Right lung (tissue), 5 donors: ENCODE measurements around the gene MAMDC4. TPM values are rescaled to one million over a fixed set of nuclear protein-coding genes. Genes with fewer than 3 reads are reported as not detected.
A peak's percentile ranks its signal among the peaks of the same experiment; 100 is the strongest.
"Not testable (repeated sequence)": the region's sequence is repeated elsewhere in the genome, so short reads cannot be mapped to it uniquely, and the experiment has no call there.

Experiments used
- DNase-seq, 2 donors: peaks; one replicate each; pipeline ENCODE4 v3.0.0-alpha.2; 2013
- polyA plus RNA-seq, 5 donors: library from polyadenylated mRNA; unstranded; fragments of 120-200 nt; gene quantifications; one replicate each; pipeline versions ENCODE4 v1.2.1 to v1.2.3, GENCODE V29; 2013; ENCODE audit warnings: inconsistent platforms in 1 of 5, low replicate concordance in 1 of 5; ENCODE audit not compliant: insufficient read length in 5 of 5, insufficient read depth in 1 of 5

The MAMDC4 gene
- polyA plus RNA-seq, 5 donors = 4.5 to 9.5 (median 6.7) TPM

DNA sequence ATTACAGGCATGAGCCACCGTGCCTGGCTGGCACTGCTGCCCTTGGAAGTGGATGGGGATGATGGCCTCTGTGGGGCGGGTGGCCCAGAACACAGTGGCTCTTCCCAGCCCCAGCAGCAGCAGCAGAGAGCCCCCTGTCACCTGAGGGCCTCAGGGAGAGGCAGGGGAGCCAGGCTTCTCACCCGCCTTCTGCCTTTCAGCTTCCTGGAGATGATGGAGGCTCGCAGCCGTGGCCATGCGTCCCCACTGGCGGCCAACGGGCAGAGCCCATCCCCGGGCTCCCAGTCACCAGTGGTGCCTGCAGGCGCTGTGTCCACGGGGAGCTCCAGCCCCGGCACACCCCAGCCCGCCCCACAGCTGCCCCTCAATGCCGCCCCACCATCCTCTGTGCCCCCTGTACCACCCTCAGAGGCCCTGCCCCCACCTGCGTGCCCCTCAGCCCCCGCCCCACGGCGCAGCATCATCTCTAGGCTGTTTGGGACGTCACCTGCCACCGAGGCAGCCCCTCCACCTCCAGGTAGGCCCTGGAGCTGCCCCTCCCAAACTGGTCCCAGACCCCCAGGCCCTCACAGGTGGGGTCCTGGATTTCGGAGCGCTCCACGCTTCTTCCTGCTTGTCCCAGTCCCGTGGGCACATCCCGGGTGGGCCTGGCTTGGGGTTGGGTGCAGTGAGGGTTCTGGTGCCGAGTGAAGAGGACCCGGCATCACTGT is 14.8 kb upstream of the MAMDC4 start:
- no peak for DNase-seq

DNA sequence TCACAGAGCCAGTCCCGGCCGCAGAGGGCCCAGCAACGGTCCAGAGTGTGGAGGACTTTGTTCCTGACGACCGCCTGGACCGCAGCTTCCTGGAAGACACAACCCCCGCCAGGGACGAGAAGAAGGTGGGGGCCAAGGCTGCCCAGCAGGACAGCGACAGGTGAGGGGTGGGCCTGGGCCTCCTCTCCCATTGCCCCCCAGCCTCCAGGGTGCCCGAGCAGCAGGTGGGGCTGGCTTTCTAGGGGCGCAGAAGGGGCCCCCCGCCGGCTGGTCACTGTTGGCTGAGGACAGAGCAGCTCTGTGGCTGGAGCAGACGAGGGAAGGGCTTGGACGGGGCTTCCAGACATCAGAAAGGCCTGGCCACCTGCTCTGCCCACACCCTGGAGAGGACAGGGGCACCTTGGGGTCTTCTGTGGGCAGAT is 14.3 kb upstream of the MAMDC4 start:
- not testable (repeated sequence) for DNase-seq

DNA sequence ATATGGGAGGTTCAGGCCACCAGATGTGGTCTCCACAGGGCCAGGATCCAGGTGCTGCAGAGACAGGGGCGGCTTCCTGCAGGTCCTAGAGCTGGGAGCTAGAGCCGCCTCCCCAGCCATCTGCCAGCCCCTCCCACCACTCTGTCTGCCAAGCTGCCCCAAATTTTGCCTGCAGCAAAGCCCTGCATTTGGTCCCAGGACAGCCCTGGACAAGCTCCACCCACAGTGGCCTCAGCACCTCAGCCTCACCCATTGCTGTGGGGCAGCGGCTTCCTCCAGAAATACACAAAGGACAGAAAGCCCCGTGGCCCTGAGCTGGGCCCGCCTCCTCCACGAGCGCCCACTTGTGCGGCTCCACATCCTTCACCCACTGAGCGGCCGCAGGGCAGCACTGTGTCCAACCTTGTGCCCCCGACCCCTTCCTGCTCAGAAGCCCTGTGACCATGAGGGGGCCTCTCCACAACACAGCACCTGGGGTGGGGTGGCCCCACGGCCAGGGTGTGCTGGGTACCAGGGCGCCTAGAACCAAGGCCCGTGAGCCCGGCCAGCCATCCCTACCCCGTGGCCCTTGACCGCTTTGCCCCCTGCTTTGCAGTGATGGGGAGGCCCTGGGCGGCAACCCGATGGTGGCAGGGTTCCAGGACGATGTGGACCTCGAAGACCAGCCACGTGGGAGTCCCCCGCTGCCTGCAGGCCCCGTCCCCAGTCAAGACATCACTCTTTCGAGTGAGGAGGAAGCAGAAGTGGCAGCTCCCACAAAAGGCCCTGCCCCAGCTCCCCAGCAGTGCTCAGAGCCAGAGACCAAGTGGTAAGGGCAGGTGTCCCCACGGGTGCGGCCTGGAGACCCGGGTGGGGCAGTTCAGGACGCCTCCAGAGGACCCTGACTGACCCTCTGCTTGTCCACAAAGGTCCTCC is 13.6 kb upstream of the MAMDC4 start:
- no peak for DNase-seq

DNA sequence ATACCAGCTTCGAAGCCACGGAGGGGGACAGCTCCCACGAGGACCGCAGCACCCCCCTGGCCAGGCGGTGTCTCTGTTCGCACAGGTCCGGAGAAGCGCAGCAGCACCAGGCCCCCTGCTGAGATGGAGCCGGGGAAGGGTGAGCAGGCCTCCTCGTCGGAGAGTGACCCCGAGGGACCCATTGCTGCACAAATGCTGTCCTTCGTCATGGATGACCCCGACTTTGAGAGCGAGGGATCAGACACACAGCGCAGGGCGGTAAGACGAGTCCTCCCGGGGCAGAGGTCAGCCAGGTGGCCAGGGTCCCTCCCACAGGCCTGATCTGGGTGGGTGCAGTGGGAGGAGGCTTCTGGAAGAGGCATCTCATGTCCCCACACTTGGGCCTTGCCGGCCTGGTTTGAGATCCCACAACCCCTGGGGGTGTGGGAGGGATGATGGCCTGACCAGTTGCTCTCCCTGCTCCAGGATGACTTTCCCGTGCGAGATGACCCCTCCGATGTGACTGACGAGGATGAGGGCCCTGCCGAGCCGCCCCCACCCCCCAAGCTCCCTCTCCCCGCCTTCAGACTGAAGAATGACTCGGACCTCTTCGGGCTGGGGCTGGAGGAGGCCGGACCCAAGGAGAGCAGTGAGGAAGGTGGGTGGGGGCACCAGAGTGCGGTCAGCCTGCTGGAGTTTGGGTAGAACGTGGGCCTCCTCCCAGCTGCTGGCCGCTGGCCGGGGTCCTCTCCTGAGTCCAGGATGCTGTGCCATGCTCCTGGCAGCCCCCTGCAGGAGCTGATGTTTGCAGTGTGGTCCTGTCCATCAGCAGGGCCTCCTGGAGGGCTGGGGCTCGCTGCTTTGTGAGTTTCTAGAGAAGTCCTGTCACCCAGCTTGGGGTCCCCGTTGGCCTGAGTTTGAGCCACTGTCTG is 12.7 kb upstream of the MAMDC4 start:
- no peak for DNase-seq

DNA sequence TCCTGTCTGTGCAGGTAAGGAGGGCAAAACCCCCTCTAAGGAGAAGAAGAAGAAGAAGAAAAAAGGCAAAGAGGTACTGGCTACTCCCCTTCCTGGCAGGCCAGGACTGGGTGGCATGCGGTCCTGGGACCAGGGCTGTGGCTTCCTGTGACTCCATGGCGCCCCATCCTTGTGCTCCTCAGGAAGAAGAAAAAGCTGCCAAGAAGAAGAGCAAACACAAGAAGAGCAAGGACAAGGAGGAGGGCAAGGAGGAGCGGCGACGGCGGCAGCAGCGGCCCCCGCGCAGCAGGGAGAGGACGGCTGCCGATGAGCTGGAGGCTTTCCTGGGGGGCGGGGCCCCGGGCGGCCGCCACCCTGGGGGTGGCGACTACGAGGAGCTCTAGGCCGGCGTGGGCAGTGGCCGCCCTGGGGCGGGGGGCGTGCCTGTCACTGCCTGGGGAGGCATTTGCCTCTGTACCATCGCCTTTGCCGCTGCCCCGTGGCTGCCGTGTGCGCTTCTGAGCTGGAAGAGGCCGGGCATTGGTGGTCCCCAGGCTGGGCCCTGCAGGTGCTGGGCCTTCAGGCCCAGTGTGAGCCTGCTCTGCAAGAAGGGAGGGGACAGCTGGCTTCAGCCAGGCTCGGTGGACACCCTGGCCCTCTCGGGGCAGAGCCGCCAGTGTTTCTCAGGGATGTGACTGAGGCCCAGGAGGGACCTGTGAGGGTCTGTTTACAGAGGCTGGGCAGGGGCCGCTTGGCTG is 11.8 kb upstream of the MAMDC4 start:
- DNase-seq = no peak

DNA sequence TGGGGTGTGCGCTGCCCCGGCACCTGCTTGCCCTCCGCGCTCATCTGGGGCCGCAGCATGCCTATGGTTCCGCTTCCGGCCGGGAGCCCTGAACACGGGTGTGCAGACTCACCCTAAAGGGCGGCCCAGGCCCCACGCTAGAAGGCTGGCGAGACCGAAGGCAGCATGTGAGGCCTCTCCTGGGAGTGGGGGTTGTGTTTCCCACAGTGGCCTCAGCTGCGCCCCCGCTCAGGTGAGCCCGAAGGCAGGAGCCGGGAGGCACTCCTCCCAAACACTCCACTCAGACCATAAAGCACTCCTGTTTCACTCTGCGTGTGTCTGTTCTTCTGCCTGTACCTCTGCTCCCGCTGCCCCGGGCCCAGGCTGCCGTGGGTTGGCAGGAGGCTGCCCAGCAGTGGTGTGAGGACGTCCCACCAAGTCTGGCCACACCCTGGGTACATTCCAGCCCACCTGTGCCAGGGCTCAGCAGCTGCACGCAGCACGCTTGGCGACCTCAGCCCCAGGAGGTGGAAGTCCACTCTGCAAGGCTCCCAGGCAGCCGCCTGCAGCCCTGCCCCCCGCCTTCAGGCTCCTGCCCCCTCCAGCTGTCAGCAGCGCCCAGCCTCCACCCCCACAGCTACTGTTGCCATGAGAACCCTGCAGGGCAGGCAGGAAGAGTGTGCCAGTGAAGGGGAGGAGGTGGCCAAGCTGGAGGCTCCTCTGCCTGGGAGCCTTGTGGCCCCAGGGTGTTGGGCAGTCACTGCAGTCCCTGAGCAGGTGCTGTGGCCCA is 11.1 kb upstream of the MAMDC4 start:
- DNase-seq = no peak

DNA sequence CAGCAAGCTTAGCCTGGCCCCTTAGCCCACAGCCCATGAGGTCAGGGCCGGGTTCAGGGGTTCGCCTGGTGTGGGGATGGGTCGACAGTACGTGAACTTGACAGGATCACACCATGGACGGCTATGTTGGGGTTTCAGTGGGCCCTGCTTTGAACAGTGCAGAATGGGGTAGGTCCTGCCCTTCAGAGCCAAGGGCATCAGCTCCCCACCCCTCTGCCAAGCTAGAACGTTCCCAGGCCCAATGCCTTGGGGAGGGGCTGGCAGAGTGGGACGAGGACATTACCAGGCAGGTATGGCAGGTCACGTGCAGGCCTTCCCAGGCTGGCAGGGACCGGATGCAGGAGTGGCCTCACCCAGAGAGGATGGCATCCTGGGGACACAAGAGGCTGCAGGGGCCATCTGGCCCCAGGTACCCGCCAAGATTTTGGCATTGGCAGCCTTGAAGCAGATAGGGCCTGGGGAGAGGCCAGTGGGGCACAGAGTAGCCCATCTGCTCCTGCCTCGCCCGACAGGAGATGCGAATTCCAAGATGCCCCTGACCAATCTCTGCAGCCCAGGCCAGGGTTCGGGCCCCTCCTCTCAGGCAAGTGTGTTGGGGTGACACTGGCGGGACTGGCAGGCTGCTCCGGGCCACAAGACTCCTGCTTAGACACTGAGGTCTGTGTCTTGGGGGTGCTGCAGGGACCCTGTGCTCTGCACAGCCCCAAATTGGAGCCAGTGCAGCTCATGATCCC is 10.3 kb upstream of the MAMDC4 start:
- not testable (repeated sequence) for DNase-seq

DNA sequence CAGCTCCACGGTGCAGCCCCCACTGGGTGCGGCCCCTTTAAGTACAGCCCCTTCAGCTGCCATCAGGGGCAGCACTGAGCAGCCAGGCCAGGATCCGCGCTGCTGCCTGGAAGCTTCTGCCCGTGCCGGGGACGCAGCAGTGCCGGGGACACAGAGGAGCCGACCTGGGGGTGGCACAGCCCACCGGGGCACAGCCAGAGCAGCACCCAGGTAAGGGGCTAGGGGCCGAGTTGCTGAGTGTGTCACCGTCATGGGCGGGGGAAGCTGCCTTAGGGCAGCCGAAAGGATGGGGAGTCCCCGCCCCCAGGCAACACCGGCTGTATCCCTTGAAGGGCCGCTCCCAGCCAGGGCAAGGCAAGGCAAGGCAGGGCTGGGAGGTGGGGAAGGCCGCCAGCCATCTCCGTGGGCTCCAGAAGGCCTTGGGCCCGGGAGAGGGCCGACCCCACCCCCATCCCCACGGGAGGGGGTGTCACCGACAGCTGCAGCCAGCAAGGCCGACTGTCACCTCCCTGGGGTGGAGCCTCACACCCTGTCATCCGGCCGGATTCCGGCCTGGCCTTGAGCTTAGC is 9.7 kb upstream of the MAMDC4 start, which contains the start of gene AJM1:
Gene AJM1 (plus strand): TSS at position 99 of the 569 bp plus-strand sequence. CDS start 1,937 bp downstream, outside the sequence.
- DNase-seq = peak in 1 of 2 donors; percentile 60

DNA sequence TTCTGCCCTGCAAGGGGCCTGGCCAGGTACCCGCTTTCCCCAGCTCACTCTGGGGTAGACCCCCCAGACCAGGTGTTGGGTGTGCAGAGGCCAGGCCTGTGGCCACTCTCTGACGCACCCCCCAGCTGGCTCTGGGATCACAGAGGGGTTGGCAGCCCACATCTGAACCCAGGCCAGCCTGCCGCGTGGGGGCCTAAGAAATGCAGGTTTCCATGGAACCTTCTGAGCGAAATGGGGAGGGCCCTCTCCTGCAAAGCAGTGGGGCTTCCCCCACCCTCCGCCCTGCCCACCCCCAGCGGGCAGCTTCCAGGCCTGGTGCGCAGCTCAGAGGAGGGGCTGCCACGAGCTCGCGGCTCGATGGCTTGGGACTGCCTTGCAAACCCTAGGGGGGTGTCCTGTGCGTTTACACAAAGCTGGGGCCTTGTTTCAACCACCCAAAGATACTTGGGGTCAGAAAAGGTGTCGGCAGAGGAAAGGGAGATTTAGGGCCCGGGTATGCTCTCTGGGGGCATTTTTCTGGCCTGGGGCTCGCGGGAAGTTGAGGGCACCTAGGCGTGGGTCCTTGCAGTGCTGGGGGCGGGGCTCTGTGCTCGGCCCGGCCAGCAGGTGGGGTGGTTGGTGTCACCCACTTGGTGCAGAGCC is 8.9 kb upstream of the MAMDC4 start:
- DNase-seq = not testable (repeated sequence)

DNA sequence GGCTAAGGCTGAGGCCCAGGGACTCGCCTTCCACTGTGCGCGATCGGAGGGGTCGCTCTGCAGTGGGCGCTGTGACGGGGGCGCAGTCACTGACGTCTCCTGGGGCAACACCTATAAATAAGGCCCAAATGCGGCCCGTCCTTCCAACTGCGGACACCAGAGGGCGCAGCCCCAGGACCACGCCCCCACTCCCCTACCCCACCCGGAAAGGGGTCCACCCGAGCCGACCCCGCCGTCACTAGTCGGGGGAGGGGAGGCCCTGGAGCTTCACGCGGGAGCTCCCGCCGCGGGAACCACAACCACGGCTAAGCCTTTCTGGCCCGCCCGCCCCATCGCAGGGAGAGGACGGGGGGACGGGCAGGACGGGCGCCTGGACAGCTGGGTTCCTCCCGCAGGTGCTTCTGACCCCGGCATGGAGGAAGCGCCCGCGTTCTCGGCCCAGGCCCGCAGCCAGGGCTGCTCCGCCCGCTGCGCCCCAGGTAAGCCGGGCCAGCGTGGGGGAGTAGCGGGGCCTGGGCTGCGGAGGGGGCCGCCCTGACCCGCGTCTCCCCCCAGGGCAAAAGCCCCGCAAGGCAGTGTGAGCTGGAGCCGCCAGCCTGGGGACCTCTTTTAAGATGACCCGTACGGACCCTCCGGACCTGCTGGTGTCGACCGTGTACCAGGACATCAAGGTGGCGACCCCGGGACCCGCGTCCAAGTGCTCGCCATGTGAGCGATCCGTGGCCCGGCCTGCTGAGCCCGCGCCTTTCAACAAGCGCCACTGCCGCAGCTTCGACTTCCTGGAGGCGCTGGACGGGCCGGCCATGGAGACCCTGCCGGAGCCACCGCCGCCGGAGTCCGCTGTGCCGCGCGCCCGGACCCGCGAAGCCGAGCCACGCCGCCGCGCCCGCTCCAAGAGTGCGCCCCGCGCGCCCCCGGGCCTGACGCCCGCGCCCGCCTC is 8.1 kb upstream of the MAMDC4 start:
- DNase-seq = not testable (repeated sequence)

DNA sequence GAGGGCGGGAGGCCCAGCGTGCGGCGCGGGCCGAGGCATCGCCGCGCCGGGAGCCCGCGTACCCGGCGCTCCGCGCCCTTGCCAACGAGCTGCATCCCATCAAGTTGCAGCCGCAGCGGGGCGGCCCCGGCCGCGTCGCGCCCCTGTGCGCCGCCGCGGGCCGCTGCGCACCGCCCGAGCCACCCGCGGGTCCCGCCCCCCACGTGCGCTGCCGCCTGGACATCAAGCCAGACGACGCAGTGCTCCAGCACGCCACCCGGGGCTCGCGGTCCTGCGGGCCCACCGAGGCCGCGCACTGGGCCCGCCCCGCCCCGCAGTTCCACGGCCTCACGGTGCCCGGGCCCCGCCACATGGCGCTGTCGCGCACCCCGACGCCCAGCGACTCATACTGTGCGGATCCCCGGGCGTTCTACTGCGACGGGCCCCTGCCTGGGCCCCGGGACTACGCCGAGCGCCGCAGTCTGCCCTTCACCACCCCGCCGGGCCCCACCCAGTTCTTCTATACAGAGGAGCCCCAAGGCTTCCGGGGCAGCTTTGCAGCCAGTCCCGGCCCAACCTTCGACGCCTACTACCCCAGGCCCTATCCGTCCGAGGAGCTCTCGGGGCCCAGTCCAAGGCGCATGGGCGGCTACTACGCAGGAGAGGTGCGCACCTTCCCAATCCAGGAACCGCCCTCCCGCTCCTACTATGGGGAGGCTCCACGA is 7.2 kb upstream of the MAMDC4 start:
- no peak for DNase-seq

DNA sequence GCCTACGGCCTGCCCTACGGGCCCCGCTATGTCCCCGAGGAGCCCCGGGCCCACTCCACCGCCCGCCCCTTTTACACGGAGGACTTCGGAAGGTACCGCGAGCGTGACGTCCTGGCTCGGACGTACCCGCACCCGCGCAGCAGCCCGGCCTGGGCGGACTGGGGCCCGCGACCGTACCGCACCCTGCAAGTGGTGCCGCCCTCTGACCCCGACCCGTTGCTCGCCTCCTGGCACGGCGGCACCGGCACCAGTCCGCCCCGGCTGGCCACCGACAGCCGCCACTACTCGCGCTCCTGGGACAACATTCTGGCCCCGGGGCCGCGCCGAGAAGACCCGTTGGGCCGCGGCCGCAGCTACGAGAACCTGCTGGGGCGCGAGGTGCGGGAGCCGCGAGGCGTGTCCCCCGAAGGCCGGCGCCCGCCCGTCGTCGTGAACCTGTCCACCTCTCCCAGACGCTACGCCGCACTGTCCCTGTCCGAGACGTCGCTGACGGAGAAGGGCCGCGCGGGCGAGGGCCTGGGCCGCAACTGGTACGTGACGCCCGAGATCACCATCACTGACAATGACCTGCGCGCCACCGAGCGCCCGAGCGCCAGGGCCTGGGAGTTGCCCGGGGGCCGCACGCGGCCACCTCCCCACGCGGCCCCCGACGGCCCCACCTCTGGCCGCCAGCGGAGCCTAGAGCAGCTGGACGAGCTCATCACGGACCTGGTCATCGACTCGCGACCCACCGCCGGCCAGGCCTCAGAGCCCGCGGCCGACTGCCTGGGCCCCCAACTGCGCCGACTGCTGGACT is 6.5 kb upstream of the MAMDC4 start:
- DNase-seq = no peak

DNA sequence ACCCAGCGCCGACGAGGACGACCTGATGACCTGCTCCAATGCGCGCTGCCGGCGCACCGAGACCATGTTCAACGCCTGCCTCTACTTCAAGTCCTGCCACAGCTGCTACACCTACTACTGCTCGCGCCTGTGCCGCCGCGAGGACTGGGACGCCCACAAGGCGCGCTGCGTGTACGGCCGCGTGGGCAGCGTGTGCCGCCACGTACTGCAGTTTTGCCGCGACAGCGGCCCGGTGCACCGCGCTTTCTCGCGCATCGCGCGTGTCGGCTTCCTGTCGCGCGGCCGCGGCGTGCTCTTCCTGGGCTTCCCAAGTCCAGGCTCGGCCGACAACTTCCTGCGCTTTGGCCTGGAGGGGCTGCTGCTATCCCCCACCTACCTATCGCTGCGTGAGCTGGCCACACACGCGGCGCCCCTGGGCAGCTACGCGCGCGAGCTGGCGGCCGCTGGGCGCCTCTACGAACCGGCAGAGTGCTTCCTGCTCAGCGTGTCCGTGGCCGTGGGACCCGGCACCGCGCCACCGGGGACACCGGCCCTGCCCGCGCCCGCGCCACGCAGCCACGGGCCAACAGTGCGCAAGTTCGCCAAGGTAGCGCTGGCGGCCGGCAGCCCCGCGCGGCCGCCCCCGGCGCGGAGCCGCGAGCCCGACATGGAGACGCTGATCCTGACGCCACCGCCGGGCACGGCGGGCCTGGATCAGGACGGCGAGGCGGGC is 5.6 kb upstream of the MAMDC4 start:
- no peak for DNase-seq

DNA sequence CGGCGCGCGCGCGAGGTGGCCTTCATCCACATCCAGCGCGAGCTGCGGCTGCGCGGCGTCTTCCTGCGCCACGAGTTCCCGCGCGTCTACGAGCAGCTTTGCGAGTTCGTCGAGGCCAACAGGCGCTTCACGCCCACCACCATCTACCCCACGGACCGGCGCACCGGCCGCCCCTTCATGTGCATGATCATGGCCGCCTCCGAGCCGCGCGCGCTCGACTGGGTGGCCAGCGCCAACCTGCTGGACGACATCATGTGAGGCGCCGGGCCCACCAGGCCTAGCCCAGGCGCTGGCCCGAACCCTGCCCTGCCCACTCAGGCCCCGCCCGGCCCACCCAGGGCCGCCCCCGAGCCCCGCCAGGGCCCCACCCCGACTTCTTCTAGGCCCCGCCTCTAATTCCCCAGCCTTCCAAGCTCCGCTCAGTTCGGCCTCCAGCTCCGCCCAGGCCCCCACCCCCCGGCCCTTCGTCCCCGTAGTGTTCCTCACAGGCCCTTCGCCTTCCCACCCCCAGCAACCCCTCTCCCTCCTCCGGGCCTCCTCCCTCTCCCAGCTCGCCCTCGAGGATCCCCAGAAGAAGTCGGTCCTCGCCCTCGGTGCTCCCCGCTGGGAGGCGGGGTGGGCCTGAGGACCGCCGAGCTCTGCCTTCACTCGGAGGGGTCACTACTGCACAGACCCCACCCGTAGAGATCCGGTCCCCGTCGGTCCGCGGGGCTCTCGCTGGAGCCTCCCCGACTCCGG is 4.9 kb upstream of the MAMDC4 start:
- no peak for DNase-seq
